T-cell (primary cell): ENCODE results near the gene PPP4R1. TPM values are rescaled to one million over a fixed set of nuclear protein-coding genes. Genes with fewer than 3 reads are reported as not detected.

Source experiments
- ATAC-seq, 4 experiments: fragments of 200-7000 bp in 3 of 4; fragments of 150-1000 bp in 1 of 4; cut with Tn5 transposase; replicated peaks in 1 of 4; 1 replicate in 3 of 4; 2 replicates in 1 of 4; pipeline ENCODE4 v1.10.0; 2021; ENCODE audit warnings: moderate library complexity in 3 of 4, mild to moderate bottlenecking in 2 of 4, moderate number of reproducible peaks in 1 of 4
- CTCF ChIA-PET, 2 donors: fragments of 300-600 bp; sonication (Branson Sonifier 250); formaldehyde crosslinking; loops; one replicate each; lab custom pipeline; 2022; ENCODE audit warnings: antibody characterized with exemption in 2 of 2; lab: Charles Lee
- POLR2A ChIA-PET, 2 donors: fragments of 300-600 bp; sonication (Branson Sonifier 250); formaldehyde crosslinking; loops; one replicate each; lab custom pipeline; 2022; ENCODE audit warnings: antibody characterized with exemption in 2 of 2; lab: Charles Lee
- DNase-seq, 35 experiments: peaks; one replicate each; pipeline versions ENCODE4 v3.0.0 to v3.0.0-alpha.2; 2013 to 2023
- H3K27ac ChIP-seq: one replicate; pipeline ENCODE4 v1.5.1; 2013; ENCODE audit warnings: low read length
- H3K27me3 ChIP-seq, 2 experiments: replicated peaks in 1 of 2; 1 replicate in 1 of 2; 2 replicates in 1 of 2; pipeline versions ENCODE4 v1.6.1 to v1.7.0; 2013; ENCODE audit warnings: low read length in 1 of 2, mixed read lengths in 1 of 2; ENCODE audit not compliant: control insufficient read depth in 2 of 2, insufficient read depth in 2 of 2; ENCODE audit errors: extremely low read depth in 1 of 2
- H3K36me3 ChIP-seq, 2 donors: 1 replicate in 1 of 2; 2 replicates in 1 of 2; pipeline versions ENCODE4 v1.6.1 to v1.7.0; 2013; ENCODE audit warnings: low read length in 1 of 2; ENCODE audit not compliant: control insufficient read depth in 2 of 2, insufficient read depth in 1 of 2; ENCODE audit errors: extremely low read depth in 1 of 2
- H3K4me1 ChIP-seq, 2 experiments: 1 replicate in 1 of 2; 2 replicates in 1 of 2; pipeline versions ENCODE4 v1.6.1 to v1.7.0; 2013; ENCODE audit warnings: low read length in 2 of 2, mixed read lengths in 1 of 2; ENCODE audit not compliant: insufficient read depth in 2 of 2, control insufficient read depth in 1 of 2; ENCODE audit errors: extremely low read depth in 1 of 2
- H3K4me3 ChIP-seq, 2 donors: 1 replicate in 1 of 2; 2 replicates in 1 of 2; pipeline versions ENCODE4 v1.5.1 to v1.7.0; 2013; ENCODE audit warnings: mild to moderate bottlenecking in 2 of 2, low read length in 1 of 2, moderate library complexity in 1 of 2; ENCODE audit not compliant: control insufficient read depth in 1 of 2; ENCODE audit errors: extremely low read depth in 1 of 2
- H3K9me3 ChIP-seq: 2 replicates; pipeline ENCODE4 v1.7.0; 2013
- H3K27ac Mint-ChIP-seq, 2 donors: one replicate each; pipeline ENCODE4 v1.8.0; 2020 to 2021; ENCODE audit warnings: mild to moderate bottlenecking in 2 of 2, mixed read lengths in 2 of 2
- H3K27me3 Mint-ChIP-seq, 2 donors: one replicate each; pipeline ENCODE4 v1.8.0; 2021 to 2022; ENCODE audit warnings: mixed read lengths in 2 of 2
- H3K36me3 Mint-ChIP-seq: one replicate; pipeline ENCODE4 v1.8.0; 2021; ENCODE audit warnings: mixed read lengths
- H3K4me1 Mint-ChIP-seq, 3 donors: one replicate each; pipeline ENCODE4 v1.8.0; 2020 to 2022; ENCODE audit warnings: mixed read lengths in 3 of 3, mild to moderate bottlenecking in 1 of 3
- H3K4me3 Mint-ChIP-seq, 3 donors: one replicate each; pipeline ENCODE4 v1.8.0; 2020 to 2022; ENCODE audit warnings: mild to moderate bottlenecking in 3 of 3, mixed read lengths in 3 of 3, moderate library complexity in 3 of 3
- H3K9me3 Mint-ChIP-seq, 3 donors: one replicate each; pipeline ENCODE4 v1.8.0; 2020 to 2022; ENCODE audit warnings: mixed read lengths in 3 of 3
- WGBS: methylation state at CpG from one replicate; pipeline ENCODE4 v1.1.5; 2013; ENCODE audit warnings: missing lambda C conversion rate; ENCODE audit not compliant: insufficient coverage; 5-methylcytosine and 5-hydroxymethylcytosine counted together
- total RNA-seq, 35 experiments: library from RNA in 6 of 35; stranded (reverse) in 6 of 35; fragments of 120-200 nt in 1 of 35; gene quantifications; one replicate each; pipeline versions ENCODE4 v1.2.1 to v1.2.4 and lab custom pipeline; 2013 to 2026

The PPP4R1 gene
- total RNA-seq, 5 donors from 2014 or later (not counting 1 experiment from before 2014, with no cell fraction given) = 31.5 to 54.7 (median 44.4) TPM

DNA sequence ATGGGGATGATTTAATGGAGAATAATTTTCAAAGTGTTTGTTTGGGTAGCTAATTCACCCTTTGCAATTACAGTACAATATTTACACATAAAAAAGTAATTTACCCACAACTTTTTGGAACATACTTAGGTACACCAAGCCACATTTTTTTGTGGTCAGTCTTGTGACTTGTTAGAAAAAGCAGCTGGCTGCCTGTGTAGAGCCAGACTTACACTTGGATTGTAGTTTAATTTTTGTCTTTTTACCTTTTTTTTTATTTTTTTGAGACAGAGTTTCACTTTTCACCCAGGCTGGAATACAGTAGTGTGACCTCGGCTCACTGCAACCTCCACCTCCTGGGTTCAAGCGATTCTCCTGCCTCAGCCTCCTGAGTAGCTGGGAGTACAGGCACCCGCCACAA is 93.7 kb downstream of the PPP4R1 start:
- peaks cover 0 to 43% of the 10 kb centered on the region in 2 donors for H3K36me3 ChIP-seq
- H3K9me3 ChIP-seq = no peaks in the 10 kb centered on the region
- H3K4me3 ChIP-seq = no peak overlapping the region
- Mint-ChIP-seq H3K27me3 (no peaks in the 10 kb centered on the region), H3K27ac (no peak overlapping the region), H3K4me3 (no peak overlapping the region), H3K9me3 (no peaks in the 10 kb centered on the region), H3K4me1 (peaks cover 2 to 3% (median 2%) of the 10 kb centered on the region in 3 donors), H3K36me3 (peaks cover 51% of the 10 kb centered on the region)
- WGBS = no CpG with 5 or more reads among the region's 3 CpGs
- H3K27me3 ChIP-seq = no peaks in the 10 kb centered on the region
- ATAC-seq = no peak
- no peak for DNase-seq
- CTCF ChIA-PET = no interaction called here
- H3K4me1 ChIP-seq = no peaks in the 10 kb centered on the region
- no peak overlapping the region for H3K27ac ChIP-seq
- POLR2A ChIA-PET = interaction anchor here in 1 of 2 donors (0.6 kb wide), 1 partner anchor 53 kb away, joined by 4 read pairs; no protein-coding TSS in a partner anchor

GRCh38 chr18:9519399-9519798 is 95.0 kb downstream of the PPP4R1 start:
- Mint-ChIP-seq H3K4me1 (peaks cover 2 to 5% (median 3%) of the 10 kb centered on the region in 3 donors), H3K27ac (no peak overlapping the region), H3K9me3 (no peaks in the 10 kb centered on the region), H3K4me3 (no peak overlapping the region), H3K36me3 (peaks cover 40% of the 10 kb centered on the region), H3K27me3 (no peaks in the 10 kb centered on the region)
- Histone ChIP-seq H3K36me3 (peaks cover 0 to 34% of the 10 kb centered on the region in 2 donors), H3K9me3 (no peaks in the 10 kb centered on the region), H3K4me3 (no peak overlapping the region), H3K27me3 (no peaks in the 10 kb centered on the region), H3K27ac (no peak overlapping the region), H3K4me1 (no peaks in the 10 kb centered on the region)
- DNase-seq (no peak), ATAC-seq (no peak)
- POLR2A ChIA-PET = no interaction called here
- CTCF ChIA-PET = interaction anchor here in 1 of 2 donors (1.3 kb wide), 1 partner anchor 13 kb away, joined by 3 read pairs; no protein-coding TSS in a partner anchor
- no CpG with 5 or more reads among the region's 1 CpG for WGBS

DNA sequence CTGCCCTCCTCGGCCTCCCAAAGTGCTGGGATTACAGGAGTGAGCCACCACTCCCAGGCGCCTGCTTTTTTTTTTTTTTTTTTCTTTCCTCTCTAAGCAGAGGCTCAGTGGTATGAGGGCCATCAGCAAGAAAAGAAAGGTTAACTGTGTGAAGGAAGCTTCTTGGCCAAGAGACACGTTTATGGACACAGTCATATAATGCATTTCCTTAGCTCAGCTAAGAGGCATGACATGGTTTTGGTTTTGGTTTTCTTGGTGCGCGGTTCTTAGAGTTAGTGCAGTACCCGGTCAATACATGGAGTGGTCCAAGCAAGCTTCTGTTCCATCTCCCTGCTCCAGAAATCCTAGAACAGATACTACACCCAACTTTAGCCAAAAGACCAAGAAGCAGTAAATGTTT is 96.5 kb downstream of the PPP4R1 start:
- H3K9me3 Mint-ChIP-seq = no peaks in the 10 kb centered on the region
- CTCF ChIA-PET = interaction anchor here (0.7 to 1.0 kb wide), 5 partner anchors 11 to 391 kb away, joined by 3 to 8 read pairs (median 3); no protein-coding TSS in a partner anchor
- H3K4me3 Mint-ChIP-seq = no peak overlapping the region
- no peak overlapping the region for H3K27ac ChIP-seq
- H3K4me1 ChIP-seq = no peaks in the 10 kb centered on the region
- no peak overlapping the region for H3K27ac Mint-ChIP-seq
- no peaks in the 10 kb centered on the region for H3K9me3 ChIP-seq
- POLR2A ChIA-PET = interaction anchor here in 1 of 2 donors (0.5 kb wide), 1 partner anchor 24 kb away, joined by 3 read pairs; no protein-coding TSS in a partner anchor
- H3K36me3 Mint-ChIP-seq = peaks cover 29% of the 10 kb centered on the region
- H3K27me3 Mint-ChIP-seq = no peaks in the 10 kb centered on the region
- H3K27me3 ChIP-seq = no peaks in the 10 kb centered on the region
- H3K4me3 ChIP-seq = no peak overlapping the region
- ATAC-seq (no peak), DNase-seq (no peak)
- WGBS = 43% methylated on average over 1 of the region's 6 CpGs
- peaks cover 0 to 32% of the 10 kb centered on the region in 2 donors for H3K36me3 ChIP-seq
- H3K4me1 Mint-ChIP-seq = peaks cover 2 to 5% (median 3%) of the 10 kb centered on the region in 3 donors

DNA sequence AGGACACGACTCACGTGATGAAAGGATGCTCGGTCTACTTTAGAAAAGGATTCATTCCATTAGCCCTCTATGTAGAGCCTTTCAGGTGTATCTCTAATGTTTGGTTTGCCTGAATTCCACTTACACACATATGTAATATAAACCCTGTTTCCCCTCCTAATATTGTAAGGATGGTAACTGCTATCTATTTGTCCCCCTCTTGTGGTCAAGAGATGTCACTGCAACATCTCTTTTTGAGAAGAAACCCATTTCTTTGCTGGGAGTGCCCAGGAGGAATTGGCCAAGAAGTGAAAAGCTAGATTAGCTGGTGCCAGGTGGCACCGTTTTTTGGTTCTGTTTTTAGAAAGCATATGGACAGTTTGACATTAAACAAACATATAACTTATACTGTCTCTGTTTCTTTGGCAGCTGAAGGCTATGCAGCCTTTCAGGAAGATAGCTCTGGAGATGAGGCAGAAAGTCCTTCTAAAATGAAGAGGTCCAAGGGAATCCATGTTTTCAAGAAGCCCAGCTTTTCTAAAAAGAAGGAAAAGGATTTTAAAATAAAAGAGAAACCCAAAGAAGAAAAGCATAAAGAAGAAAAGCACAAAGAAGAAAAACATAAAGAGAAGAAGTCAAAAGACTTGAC is 97.8 kb downstream of the PPP4R1 start:
- CTCF ChIA-PET = interaction anchor here (0.5 to 1.1 kb wide), 10 partner anchors 9 to 873 kb away, joined by 3 to 8 read pairs (median 3); no protein-coding TSS in a partner anchor
- H3K27ac ChIP-seq = no peak overlapping the region
- Mint-ChIP-seq H3K4me3 (no peak overlapping the region), H3K27me3 (no peaks in the 10 kb centered on the region), H3K27ac (no peak overlapping the region), H3K4me1 (peaks cover 3 to 5% (median 3%) of the 10 kb centered on the region in 3 donors), H3K9me3 (no peaks in the 10 kb centered on the region), H3K36me3 (peaks cover 16% of the 10 kb centered on the region)
- no peaks in the 10 kb centered on the region for H3K4me1 ChIP-seq
- POLR2A ChIA-PET = no interaction called here
- H3K4me3 ChIP-seq = no peak overlapping the region
- DNase-seq (peak in 8 of 35 experiments; percentile 1 to 57 (median 7)), ATAC-seq (peak in 3 of 4 experiments; percentile 32 to 58 (median 47))
- H3K36me3 ChIP-seq = peaks cover 0 to 18% of the 10 kb centered on the region in 2 donors
- H3K9me3 ChIP-seq = no peaks in the 10 kb centered on the region
- H3K27me3 ChIP-seq = no peaks in the 10 kb centered on the region
- no CpG with 5 or more reads among the region's 4 CpGs for WGBS

GRCh38 chr18:9513971-9514512 is 100.3 kb downstream of the PPP4R1 start:
- Mint-ChIP-seq H3K4me3 (no peak overlapping the region), H3K36me3 (peaks cover 10% of the 10 kb centered on the region), H3K27ac (no peak overlapping the region), H3K27me3 (no peaks in the 10 kb centered on the region), H3K4me1 (peaks cover 5 to 8% (median 5%) of the 10 kb centered on the region in 3 donors), H3K9me3 (no peaks in the 10 kb centered on the region)
- no peaks in the 10 kb centered on the region for H3K27me3 ChIP-seq
- no peak overlapping the region for H3K4me3 ChIP-seq
- DNase-seq = no peak
- H3K4me1 ChIP-seq = no peaks in the 10 kb centered on the region
- H3K36me3 ChIP-seq = peaks cover 0 to 17% of the 10 kb centered on the region in 2 donors
- H3K9me3 ChIP-seq = no peaks in the 10 kb centered on the region
- CTCF ChIA-PET = interaction anchor here (0.5 to 1.0 kb wide), 2 partner anchors 22 to 27 kb away, joined by 3 to 6 read pairs; no protein-coding TSS in a partner anchor
- H3K27ac ChIP-seq = no peak overlapping the region
- 92% methylated on average over 1 of the region's 6 CpGs for WGBS
- POLR2A ChIA-PET = interaction anchor here in 1 of 2 donors (0.6 kb wide), 1 partner anchor 34 kb away, joined by 3 read pairs; no protein-coding TSS in a partner anchor
- no peak for ATAC-seq

GRCh38 chr18:9508446-9509025 is 105.8 kb downstream of the PPP4R1 start:
- Mint-ChIP-seq H3K4me3 (no peak overlapping the region), H3K27ac (no peak overlapping the region), H3K9me3 (peaks cover 0 to 4% (median 0%) of the 10 kb centered on the region in 3 donors), H3K36me3 (peaks cover 7% of the 10 kb centered on the region), H3K4me1 (peaks cover 39 to 40% (median 39%) of the 10 kb centered on the region in 3 donors), H3K27me3 (no peaks in the 10 kb centered on the region)
- no peak for ATAC-seq
- no peaks in the 10 kb centered on the region for H3K4me1 ChIP-seq
- WGBS = no CpG with 5 or more reads among the region's 2 CpGs
- no peak overlapping the region for H3K27ac ChIP-seq
- no peak overlapping the region for H3K4me3 ChIP-seq
- CTCF ChIA-PET = no interaction called here
- H3K9me3 ChIP-seq = no peaks in the 10 kb centered on the region
- DNase-seq = no peak
- no peaks in the 10 kb centered on the region for H3K27me3 ChIP-seq
- POLR2A ChIA-PET = no interaction called here
- H3K36me3 ChIP-seq = peaks cover 0 to 3% of the 10 kb centered on the region in 2 donors
